AG20443 (cell line): ENCODE measurements around the gene ZNF724.
"Not testable (repeated sequence)": the region's sequence is repeated elsewhere in the genome, so short reads cannot be mapped to it uniquely, and the experiment has no call there.

Experiments used
- DNase-seq: peaks from one replicate; pipeline ENCODE4 v3.0.0; 2012; ENCODE audit warnings: low spot score, mixed read lengths

The ZNF724 gene

GRCh38 chr19:23249911-23250649 lies at the start of gene ZNF724:
Gene ZNF724 (minus strand): TSS chr19:23250394. CDS start chr19:23250242, 152 bp downstream.
- DNase-seq, result peak; percentile 96

GRCh38 chr19:23294141-23294540 lies 43.9 kb upstream of the ZNF724 start:
- DNase-seq, result no peak

- not testable (repeated sequence) for DNase-seq
Observed at GRCh38 chr19:23289966-23290365, 39.8 kb upstream of the ZNF724 start.

DNA sequence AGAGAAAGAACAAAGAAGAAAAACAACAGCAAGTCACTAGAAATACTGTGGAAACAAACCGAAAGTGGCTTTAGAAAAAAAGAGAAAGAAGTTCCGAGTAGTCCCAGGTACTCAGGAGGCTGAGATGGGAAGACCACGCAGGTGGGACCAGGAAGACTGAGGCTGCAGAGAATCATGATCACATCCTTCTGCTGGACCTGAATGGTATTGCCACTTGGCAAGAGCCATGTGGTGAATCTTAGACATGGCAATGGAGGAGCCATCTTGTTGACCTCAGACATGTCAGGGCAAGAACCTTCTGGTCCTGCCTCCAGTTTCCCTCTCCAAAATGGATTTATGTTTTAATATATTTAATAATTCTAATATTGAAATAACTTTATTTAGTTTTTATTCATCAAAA lies 37.4 kb upstream of the ZNF724 start:
- no peak for DNase-seq

DNA sequence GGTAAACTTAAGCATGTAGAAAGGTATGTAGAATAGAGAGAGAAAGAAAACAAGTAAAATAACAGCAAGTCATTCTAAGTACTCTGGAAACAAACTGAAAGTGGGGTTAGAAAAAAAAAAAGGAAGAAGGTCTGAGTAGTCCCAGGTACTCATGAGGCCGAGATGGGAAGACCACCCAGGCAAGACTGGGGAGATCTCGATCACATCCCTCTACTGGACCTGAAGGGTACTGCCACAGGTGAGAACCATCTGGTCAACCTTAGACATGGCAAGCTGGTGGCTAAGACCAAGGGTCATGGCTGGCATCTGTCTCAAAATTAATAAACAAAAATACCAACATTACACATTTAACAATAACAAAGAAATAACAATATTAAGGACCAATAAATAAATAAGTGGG lies 36.3 kb upstream of the ZNF724 start:
- no peak for DNase-seq

GRCh38 chr19:23285948-23286347 lies 35.8 kb upstream of the ZNF724 start:
- DNase-seq, result no peak

- DNase-seq, result not testable (repeated sequence)
Observed at GRCh38 chr19:23285326-23285725, 35.1 kb upstream of the ZNF724 start.

DNA sequence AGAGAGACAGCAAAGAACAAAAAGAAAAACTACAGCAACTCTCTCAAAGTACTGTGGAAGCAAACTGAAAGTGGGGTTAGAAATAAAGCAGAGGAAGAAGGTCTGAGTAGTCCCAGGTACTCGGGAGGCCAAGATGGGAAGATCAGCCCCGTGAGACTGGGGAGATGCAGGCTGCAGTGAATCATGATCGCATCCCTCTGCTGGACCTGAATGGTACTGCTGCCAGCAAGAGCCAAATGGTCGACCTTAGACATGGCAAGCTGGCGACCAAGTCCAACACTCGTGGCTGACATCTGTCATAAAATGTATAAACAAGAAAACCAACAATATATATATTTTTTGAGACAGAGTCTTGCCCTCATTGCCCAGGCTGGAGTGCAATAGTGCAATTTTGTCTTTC lies 33.7 kb upstream of the ZNF724 start:
- DNase-seq, result peak; percentile 61

DNA sequence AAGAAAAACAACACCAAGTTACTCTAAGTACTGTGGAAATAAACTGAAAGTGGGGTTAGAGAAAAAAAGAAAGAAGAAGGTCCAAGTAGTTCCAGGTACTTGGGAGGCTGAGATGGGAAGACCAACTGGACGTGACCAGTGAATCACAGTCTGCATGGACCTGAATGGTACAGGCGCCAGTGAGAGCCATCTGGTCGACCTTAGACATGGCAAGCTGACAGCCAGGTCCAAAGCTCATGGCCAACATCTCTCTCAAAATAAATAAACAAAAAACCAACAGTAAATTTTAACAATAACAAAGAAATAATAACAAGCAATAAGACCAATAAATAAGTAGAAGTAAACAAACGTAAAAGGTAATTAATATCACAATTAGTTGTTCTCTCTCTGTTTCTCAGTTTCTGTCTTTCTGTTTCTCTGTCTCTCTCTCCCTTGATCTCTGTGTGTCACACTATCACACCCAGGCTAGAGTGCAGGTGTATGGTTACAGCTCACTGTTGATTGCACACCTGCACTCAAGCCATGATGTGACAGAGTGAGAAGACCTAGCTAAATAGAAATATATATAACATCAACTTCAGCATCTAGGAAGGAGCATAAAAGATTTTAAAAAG lies 31.6 kb upstream of the ZNF724 start:
- DNase-seq, result no peak

DNA sequence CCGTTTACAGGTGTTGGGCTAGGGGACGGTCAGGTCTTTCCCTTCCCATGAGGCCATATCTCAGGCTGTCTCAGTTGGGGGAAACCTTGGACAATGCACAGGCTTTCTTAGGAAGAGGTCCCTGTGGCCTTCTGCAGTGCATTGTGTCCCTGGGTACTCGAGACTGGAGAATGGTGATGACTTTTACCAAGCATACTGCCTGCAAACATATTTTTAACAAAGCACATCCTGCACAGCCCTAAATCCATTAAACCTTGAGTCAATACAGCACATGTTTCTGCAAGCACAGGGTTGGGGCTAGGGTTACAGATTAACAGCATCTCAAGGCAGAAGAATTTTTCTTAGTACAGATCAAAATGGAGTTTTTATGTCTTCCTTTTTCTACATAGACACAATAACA lies 27.9 kb upstream of the ZNF724 start:
- DNase-seq, result not testable (repeated sequence)

DNA sequence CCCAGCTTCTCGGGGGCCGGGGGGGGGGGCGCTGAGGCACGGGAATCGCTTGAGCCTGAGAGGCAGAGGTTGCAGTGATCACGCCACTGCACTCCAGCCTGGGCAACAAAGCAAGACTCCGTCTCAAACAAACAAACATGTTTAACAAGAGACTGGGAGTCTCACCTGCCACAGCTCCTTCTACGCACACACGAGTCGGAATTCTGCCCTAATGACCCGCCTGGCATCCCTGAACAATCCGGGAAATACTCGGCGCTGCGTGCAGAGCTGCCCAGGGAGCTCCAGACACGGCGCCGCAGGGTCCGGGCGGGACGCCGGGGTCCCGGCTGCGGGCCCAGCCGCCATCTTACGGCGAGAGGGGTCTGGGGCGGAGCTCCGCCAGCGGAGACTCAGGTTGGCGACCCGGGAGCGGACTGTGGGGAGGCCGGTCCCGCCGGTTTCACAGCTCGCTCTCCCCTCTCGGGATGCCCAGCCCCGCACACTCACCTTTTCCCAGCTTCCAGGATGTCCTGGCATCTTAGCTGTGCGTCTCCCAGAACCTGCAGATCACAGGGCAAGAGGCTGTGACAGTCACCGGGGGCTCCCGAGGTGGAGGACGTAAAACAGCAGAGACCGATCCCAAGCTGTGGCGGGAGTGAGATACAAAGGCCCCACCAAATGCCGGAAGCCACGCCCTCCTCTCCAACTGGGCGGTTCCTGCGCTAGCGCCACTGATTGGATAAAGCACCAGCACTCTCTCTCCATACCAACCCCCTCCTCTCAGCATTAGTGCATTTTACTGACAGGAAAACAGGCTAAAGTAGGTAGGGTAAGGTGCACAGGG lies 23.6 kb upstream of the ZNF724 start:
- DNase-seq, result peak; percentile 96

GRCh38 chr19:23273022-23273589 lies 22.9 kb upstream of the ZNF724 start:
- DNase-seq, result no peak

- no peak for DNase-seq
Observed at GRCh38 chr19:23263870-23264590, 13.8 kb upstream of the ZNF724 start.

DNA sequence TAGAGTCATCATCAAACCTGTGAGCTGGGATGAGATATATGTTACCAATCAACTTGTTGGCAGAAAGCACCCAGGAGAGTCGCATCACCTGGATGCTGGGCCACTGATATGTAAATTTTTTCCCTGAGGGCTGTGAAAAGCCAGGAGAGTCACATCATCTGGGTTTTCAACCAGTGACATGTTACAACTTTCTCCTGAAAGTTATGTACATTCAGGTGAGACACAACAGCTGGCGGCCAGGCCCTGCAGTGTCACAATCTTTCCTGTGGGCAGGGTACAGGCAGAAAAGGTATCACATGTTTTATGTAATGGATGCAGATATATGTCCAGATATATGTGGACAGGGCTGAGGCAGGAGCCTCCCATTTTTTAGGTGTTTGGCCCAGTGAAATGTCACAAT lies 13.2 kb upstream of the ZNF724 start:
- DNase-seq, result no peak

DNA sequence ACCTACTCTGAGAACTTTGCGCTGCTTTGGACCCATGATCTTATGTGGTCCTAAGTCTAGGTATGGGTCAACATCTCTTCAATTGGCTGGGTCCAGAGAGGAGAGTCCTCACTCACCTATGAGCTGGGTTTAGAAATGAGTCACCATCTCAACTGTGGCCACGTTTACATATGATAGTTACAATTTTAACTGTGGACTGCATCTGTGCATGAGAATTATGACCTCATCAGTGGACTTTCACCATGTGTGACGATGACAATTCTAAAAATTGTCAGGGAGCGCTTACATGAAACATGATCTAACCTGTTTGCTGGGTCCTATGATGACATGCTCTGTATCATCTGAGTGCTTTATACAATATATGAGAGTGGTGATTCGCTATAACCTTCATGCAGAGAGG lies 12.7 kb upstream of the ZNF724 start:
- no peak for DNase-seq

- no peak for DNase-seq
Observed at GRCh38 chr19:23261496-23262020, 11.4 kb upstream of the ZNF724 start.

DNA sequence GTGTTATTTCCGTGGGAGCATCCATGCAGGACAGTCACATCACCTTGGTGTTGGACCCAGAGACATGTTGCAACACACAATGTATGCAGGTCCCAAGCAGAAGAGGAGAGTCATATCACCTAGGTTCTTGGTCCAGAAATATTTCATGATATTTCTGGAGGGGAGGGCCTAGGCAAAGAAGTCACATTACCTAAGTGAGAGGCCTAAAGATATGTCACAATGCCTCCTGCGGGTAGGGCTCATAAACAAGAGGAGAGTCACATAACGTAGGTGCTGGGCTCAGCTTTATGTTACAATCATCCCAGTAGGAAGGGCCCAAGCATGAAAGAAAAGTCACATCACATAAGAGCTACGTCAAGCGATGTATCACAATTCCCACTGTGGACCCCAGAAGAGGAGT lies 10.8 kb upstream of the ZNF724 start:
- no peak for DNase-seq

- no peak for DNase-seq
Observed at GRCh38 chr19:23259961-23260360, 9.8 kb upstream of the ZNF724 start.

DNA sequence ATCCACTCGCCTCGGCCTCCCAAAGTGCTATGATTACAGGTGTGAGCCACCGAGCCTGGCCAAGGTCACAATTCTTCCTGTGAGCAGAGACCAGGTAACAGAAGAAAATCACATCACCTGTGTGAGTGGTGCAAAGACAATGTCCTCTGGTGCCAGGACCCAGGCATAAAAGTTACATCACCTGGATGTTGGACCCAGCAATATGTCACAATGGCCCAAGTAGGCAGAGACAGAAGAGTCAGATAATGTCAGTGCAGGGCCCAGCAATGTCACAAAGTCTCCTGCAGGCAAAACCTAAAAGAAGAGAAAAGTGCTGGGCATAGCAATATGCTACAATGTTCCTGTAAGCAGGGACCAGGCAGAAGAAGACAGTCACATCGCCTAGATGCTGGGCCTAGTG lies 5.5 kb upstream of the ZNF724 start:
- no peak for DNase-seq

DNA sequence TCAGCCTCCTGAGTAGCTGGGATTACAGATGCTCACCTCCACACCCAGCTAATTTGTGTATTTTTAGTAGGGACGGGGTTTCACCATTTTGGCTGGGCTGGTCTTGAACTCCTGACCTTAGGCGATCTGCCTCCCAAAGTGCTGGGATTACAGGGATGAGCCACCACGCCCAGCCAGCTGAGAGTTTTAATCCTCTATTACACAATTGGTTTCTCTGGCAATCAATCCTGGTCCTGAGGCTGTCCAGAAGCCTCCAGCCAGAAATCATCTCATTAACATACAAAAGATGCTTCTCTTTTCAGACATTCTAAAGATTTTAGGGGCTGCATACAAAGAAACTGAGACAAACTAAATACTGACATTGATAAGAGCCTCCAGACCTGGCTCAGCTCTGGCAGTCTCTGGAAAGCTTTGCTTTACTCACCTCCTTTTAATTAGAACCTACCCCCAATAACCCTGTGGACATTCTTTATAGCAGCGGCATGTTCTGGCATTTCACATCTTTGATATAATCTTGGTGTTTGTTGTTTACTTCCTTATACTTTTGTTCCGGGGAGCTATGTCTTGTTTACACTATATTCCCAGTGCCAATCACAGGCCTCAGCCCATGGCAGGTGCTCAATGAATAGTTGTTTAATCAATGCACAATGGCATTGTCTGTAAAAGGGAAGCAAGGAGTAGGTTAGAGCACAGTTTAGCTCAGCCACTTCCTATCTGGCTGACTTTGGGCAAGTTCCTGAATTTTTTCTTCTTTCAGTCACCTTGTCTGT lies 4.1 kb upstream of the ZNF724 start:
- DNase-seq, result no peak

DNA sequence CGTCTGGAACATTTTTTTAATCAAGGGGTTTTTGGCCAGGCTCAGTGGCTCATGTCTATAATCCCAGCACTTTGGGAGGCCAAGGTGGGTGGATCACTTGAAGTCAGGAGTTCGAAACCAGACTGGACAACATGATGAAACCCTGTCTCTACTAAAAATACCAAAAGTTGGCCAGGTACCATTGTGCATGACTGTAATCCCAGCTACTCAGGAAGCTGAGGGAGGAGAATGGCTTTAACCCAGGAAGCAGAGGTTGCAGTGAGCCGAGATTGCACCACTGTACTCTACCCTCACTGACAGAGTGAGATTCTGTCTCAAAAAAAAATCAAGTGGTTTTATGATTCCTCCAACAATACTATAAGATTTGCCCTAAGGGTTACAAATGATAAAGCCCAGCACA lies 3.1 kb upstream of the ZNF724 start:
- DNase-seq, result not testable (repeated sequence)
